ENCODE measurements around the gene RAD51B. TPM values are rescaled to one million over a fixed set of nuclear protein-coding genes. Genes with fewer than 3 reads are reported as not detected.

Gene RAD51B
- total RNA-seq, 1 experiment from 2014 or later: 16.7 TPM

DNA sequence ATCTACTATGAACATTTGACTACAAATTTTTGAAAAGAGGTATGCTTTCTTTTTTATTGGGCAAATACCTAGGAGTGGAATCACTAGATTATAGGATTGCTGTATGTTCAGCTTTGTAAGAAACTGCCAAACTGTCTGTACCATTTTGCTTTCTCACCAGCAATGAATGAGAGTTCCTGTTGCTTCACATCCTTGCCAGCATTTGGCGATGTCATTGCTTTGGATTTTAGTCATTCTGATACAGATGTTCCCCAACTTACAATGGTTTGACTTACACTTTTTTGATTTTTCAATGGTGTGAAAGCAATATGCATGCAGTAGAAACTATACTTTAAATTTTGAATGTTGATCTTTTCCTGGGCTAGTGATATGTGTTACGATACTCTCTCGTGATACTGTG is 328.7 kb downstream of the RAD51B start:
- TF ChIP-seq CTCF (conservative IDR thresholded peaks at IDR 0.05): no peak

More for the DNA sequence above, 328.7 kb downstream of the RAD51B start:
- no peak overlapping the region for H2BK120ac ChIP-seq (ENCODE audit: low read depth, low read length, poor library complexity, severe bottlenecking)
- peaks cover 13 to 23% (median 15%) of the 10 kb centered on the region in 3 experiments; a peak in 6 of 7 replicates for H3K36me3 Mint-ChIP-seq (ENCODE audit: insufficient read depth in 1 of 3, low read depth in 3 of 3)
- H3K4me1 ChIP-seq (ENCODE audit: insufficient read depth, low read length): no peaks in the 10 kb centered on the region; the same call in 1 of the 2 replicates
- H3K23ac ChIP-seq (ENCODE audit: insufficient read length, low read depth, low read length): no peak overlapping the region
- no peaks in the 10 kb centered on the region for H3K79me1 ChIP-seq (ENCODE audit: insufficient read depth, low read depth, low read length, poor library complexity, severe bottlenecking)
- H4K91ac ChIP-seq (ENCODE audit: insufficient read length, low read depth, low read length): no peak overlapping the region
- H3K79me2 ChIP-seq (ENCODE audit: insufficient read depth, low read length): no peaks in the 10 kb centered on the region
- no peak overlapping the region for H3K27ac Mint-ChIP-seq
- no peak overlapping the region for H2BK5ac ChIP-seq (ENCODE audit: insufficient read length, low read length)
- H3K9me3 Mint-ChIP-seq: peaks cover 13 to 21% of the 10 kb centered on the region in 2 experiments; a peak in 4 of 5 replicates
- H3K27me3 Mint-ChIP-seq (ENCODE audit: low read depth): no peaks in the 10 kb centered on the region
- no peak overlapping the region for H2AK5ac ChIP-seq (ENCODE audit: insufficient read length, low read length)
- H2BK12ac ChIP-seq (ENCODE audit: insufficient read length, low read depth, low read length): no peak overlapping the region
- H3K9me3 ChIP-seq (ENCODE audit: control insufficient read depth, low read depth, low read length): no peaks in the 10 kb centered on the region
- no peak overlapping the region for H3K27ac ChIP-seq (ENCODE audit: insufficient read length, low read depth, low read length)
- H3K23me2 ChIP-seq (ENCODE audit: insufficient read length, low read depth, low read length, poor library complexity, severe bottlenecking): no peaks in the 10 kb centered on the region
- WGBS (ENCODE audit: extremely low coverage, insufficient read length, low lambda C conversion rate): no CpG with 5 or more reads among the region's 3 CpGs
- no peak overlapping the region for H3K18ac ChIP-seq (ENCODE audit: insufficient read length, low read depth, low read length)
- no peak overlapping the region for H3K4me2 ChIP-seq (ENCODE audit: insufficient read depth, insufficient read length, low read length)
- no peak overlapping the region for H2BK15ac ChIP-seq (ENCODE audit: low read depth, low read length)
- no peaks in the 10 kb centered on the region for H4K20me1 ChIP-seq (ENCODE audit: control insufficient read depth, insufficient read depth, insufficient read length)
- H3K4me1 Mint-ChIP-seq: peaks cover 5 to 9% of the 10 kb centered on the region in 2 experiments
- H3K14ac ChIP-seq (ENCODE audit: insufficient read depth, low read length): no peak overlapping the region
- no peaks in the 10 kb centered on the region for H3K27me3 ChIP-seq (ENCODE audit: insufficient read depth, low read length)
- no peak for DNase-seq
- no peak overlapping the region for H4K5ac ChIP-seq (ENCODE audit: insufficient read length, low read depth, low read length)
- H2AFZ ChIP-seq (ENCODE audit: low read length): no peak overlapping the region
- no peak overlapping the region for H3T11ph ChIP-seq (ENCODE audit: low read length)
- H3K4ac ChIP-seq (ENCODE audit: low read depth, low read length): no peak overlapping the region
- H3K4me3 Mint-ChIP-seq: no peak overlapping the region
- H2BK20ac ChIP-seq (ENCODE audit: low read depth, low read length, poor library complexity, severe bottlenecking): no peak overlapping the region
- no peak overlapping the region for H3K9ac ChIP-seq (ENCODE audit: extremely low read depth, insufficient read length, low read length)
- H3K56ac ChIP-seq (ENCODE audit: insufficient read length, low read depth, low read length): no peak overlapping the region
- H4K8ac ChIP-seq (replicated peaks; ENCODE audit: insufficient read length, low read depth, low read length): no peak overlapping the region
